GM18868 (cell line): Measurements from ENCODE around the gene MYLK2.

ENCODE experiments used
- ATAC-seq: cut with Tn5 transposase; IDR thresholded peaks from one replicate; pipeline ENCODE4 v1.9.1; 2021; ENCODE audit warnings: mild to moderate bottlenecking, moderate library complexity; ENCODE audit not compliant: unreplicated experiment

The MYLK2 gene

GRCh38 chr20:31851240-31851955 is 32.2 kb downstream of the MYLK2 start:
- no peak for ATAC-seq

- ATAC-seq, result no peak
Measured at GRCh38 chr20:31853481-31853880, 34.3 kb downstream of the MYLK2 start.

GRCh38 chr20:31856516-31856915 is 37.4 kb downstream of the MYLK2 start:
- ATAC-seq, result no peak

- peak; percentile 62 for ATAC-seq
Measured at GRCh38 chr20:31857861-31858759, 39.0 kb downstream of the MYLK2 start.

GRCh38 chr20:31858760-31859083 is 39.6 kb downstream of the MYLK2 start:
- ATAC-seq, result no peak

GRCh38 chr20:31859266-31859997 is 40.3 kb downstream of the MYLK2 start:
- ATAC-seq, result no peak

GRCh38 chr20:31859998-31860380 is 40.8 kb downstream of the MYLK2 start:
- ATAC-seq, result no peak

- ATAC-seq, result no peak
Measured at GRCh38 chr20:31860390-31861134, 41.4 kb downstream of the MYLK2 start.

- ATAC-seq, result peak; percentile 26
Measured at GRCh38 chr20:31861135-31861384, 41.9 kb downstream of the MYLK2 start.

GRCh38 chr20:31861385-31862156 is 42.4 kb downstream of the MYLK2 start:
- ATAC-seq, result peak; percentile 69

- ATAC-seq, result no peak
Measured at GRCh38 chr20:31862157-31862470, 43.0 kb downstream of the MYLK2 start.

GRCh38 chr20:31862506-31862905 is 43.4 kb downstream of the MYLK2 start:
- no peak for ATAC-seq

- no peak for ATAC-seq
Measured at GRCh38 chr20:31863296-31864085, 44.3 kb downstream of the MYLK2 start.

- ATAC-seq, result no peak
Measured at GRCh38 chr20:31864521-31865400, 45.6 kb downstream of the MYLK2 start.

- ATAC-seq, result no peak
Measured at GRCh38 chr20:31866221-31866620, 47.1 kb downstream of the MYLK2 start.

GRCh38 chr20:31868853-31869672 is 49.9 kb downstream of the MYLK2 start:
- ATAC-seq, result no peak

- ATAC-seq, result no peak
Measured at GRCh38 chr20:31869673-31869941, 50.5 kb downstream of the MYLK2 start.
